Stimulated activated naive CD4-positive, alpha-beta T cell (primary cell): ENCODE measurements around the gene CDKAL1.

Experiments
- DNase-seq, 6 experiments: peaks; one replicate each; lab custom pipeline; 2025; lab: John Stamatoyannopoulos, UW

CDKAL1 gene

GRCh38 chr6:20969551-20969950, 435.3 kb downstream of the CDKAL1 start:
- no peak for DNase-seq

GRCh38 chr6:20976391-20976918, 442.2 kb downstream of the CDKAL1 start:
- DNase-seq: no peak

GRCh38 chr6:20978151-20978614, 443.9 kb downstream of the CDKAL1 start:
- no peak for DNase-seq

GRCh38 chr6:20979076-20979475, 444.8 kb downstream of the CDKAL1 start:
- DNase-seq: no peak

GRCh38 chr6:20983961-20984360, 449.7 kb downstream of the CDKAL1 start:
- DNase-seq: no peak

GRCh38 chr6:20985821-20986220, 451.6 kb downstream of the CDKAL1 start:
- DNase-seq: no peak

- no peak for DNase-seq
Measured at GRCh38 chr6:20991910-20992309, 457.7 kb downstream of the CDKAL1 start.

- no peak for DNase-seq
Measured at GRCh38 chr6:20996099-20996498, 461.8 kb downstream of the CDKAL1 start.

GRCh38 chr6:20997143-20997769, 463.0 kb downstream of the CDKAL1 start:
- DNase-seq: no peak

- no peak for DNase-seq
Measured at GRCh38 chr6:20997770-20998147, 463.5 kb downstream of the CDKAL1 start.

- no peak for DNase-seq
Measured at GRCh38 chr6:20998748-20999448, 464.6 kb downstream of the CDKAL1 start.

GRCh38 chr6:21000331-21000801, 466.1 kb downstream of the CDKAL1 start:
- no peak for DNase-seq

- DNase-seq: no peak
Measured at GRCh38 chr6:21001736-21002135, 467.5 kb downstream of the CDKAL1 start.

- DNase-seq: no peak
Measured at GRCh38 chr6:21003780-21004541, 469.7 kb downstream of the CDKAL1 start.

- no peak for DNase-seq
Measured at GRCh38 chr6:21005816-21006570, 471.7 kb downstream of the CDKAL1 start.

GRCh38 chr6:21019614-21020013, 485.4 kb downstream of the CDKAL1 start:
- DNase-seq: no peak

GRCh38 chr6:21022343-21023107, 488.3 kb downstream of the CDKAL1 start:
- no peak for DNase-seq

GRCh38 chr6:21023210-21023609, 489.0 kb downstream of the CDKAL1 start:
- no peak for DNase-seq

GRCh38 chr6:21024616-21025015, 490.4 kb downstream of the CDKAL1 start:
- DNase-seq: no peak

- no peak for DNase-seq
Measured at GRCh38 chr6:21026576-21027273, 492.5 kb downstream of the CDKAL1 start.
